Measurements from ENCODE around the gene CLCN6.

Gene CLCN6

GRCh38 chr1:11831945-11832725 lies 26.1 kb downstream of the CLCN6 start:
- Histone ChIP-seq H2AFZ (ENCODE audit: low read depth) (no peak overlapping the region), H3K27ac (no peak overlapping the region), H3K79me2 (ENCODE audit: insufficient read depth, low read depth) (no peaks in the 10 kb centered on the region), H3K4me3 (IDR thresholded peaks at IDR 0.05; ENCODE audit: insufficient read depth, low read depth, low read length) (no peak overlapping the region), H3K4me2 (no peak overlapping the region), H3K36me3 (ENCODE audit: insufficient read depth) (no peaks in the 10 kb centered on the region), H4K20me1 (ENCODE audit: insufficient read depth) (no peaks in the 10 kb centered on the region), H3K4me1 (ENCODE audit: low read depth, poor library complexity, severe bottlenecking) (no peaks in the 10 kb centered on the region), H3K27me3 (ENCODE audit: insufficient read depth, low read depth) (no peaks in the 10 kb centered on the region), H3K9ac (no peak overlapping the region)
- TF ChIP-seq CTCF (conservative IDR thresholded peaks at IDR 0.05; ENCODE audit: low read depth, low read length), result no peak

DNA sequence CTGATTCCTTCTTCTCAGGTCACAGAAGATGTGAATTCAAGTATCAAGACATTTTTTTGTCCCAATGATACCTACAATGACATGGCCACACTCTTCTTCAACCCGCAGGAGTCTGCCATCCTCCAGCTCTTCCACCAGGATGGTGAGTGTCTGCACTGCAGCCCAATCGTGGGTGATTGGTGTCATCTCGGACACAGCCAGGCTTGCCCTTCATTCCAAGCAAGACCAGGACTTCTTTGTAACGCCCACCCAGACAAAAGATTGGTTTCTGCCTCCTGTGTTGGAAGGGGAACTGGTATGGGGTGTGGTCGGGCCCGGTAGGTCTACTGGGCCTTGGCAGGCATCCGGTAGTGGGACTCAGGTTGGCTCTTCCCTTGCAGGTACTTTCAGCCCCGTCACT lies 27.5 kb downstream of the CLCN6 start:
- Histone ChIP-seq H3K27ac (no peak overlapping the region), H3K27me3 (ENCODE audit: insufficient read depth, low read depth) (no peaks in the 10 kb centered on the region), H3K4me2 (no peak overlapping the region), H3K4me1 (ENCODE audit: low read depth, poor library complexity, severe bottlenecking) (no peaks in the 10 kb centered on the region), H3K4me3 (IDR thresholded peaks at IDR 0.05; ENCODE audit: insufficient read depth, low read depth, low read length) (no peak overlapping the region), H2AFZ (ENCODE audit: low read depth) (no peak overlapping the region), H3K9ac (no peak overlapping the region), H4K20me1 (ENCODE audit: insufficient read depth) (no peaks in the 10 kb centered on the region), H3K79me2 (ENCODE audit: insufficient read depth, low read depth) (no peaks in the 10 kb centered on the region), H3K36me3 (ENCODE audit: insufficient read depth) (no peaks in the 10 kb centered on the region)
- TF ChIP-seq CTCF (conservative IDR thresholded peaks at IDR 0.05; ENCODE audit: low read depth, low read length), result no peak

DNA sequence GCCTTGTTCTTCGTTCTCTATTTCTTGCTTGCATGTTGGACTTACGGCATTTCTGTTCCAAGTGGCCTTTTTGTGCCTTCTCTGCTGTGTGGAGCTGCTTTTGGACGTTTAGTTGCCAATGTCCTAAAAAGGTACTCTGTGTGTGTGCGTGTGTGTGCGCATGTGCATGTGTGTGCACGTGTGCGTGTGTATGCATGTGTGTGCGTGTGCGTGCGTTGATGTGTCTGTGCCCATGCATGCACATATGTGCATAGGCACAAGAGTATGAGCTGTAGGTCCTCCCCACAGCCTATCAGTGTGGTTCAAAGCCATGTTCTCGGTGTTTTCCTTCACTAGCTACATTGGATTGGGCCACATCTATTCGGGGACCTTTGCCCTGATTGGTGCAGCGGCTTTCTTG lies 27.9 kb downstream of the CLCN6 start:
- H3K4me2 ChIP-seq, result no peak overlapping the region
- no peaks in the 10 kb centered on the region for H4K20me1 ChIP-seq (ENCODE audit: insufficient read depth)
- no peaks in the 10 kb centered on the region for H3K27me3 ChIP-seq (ENCODE audit: insufficient read depth, low read depth)
- H3K4me1 ChIP-seq (ENCODE audit: low read depth, poor library complexity, severe bottlenecking), result no peaks in the 10 kb centered on the region
- no peaks in the 10 kb centered on the region for H3K36me3 ChIP-seq (ENCODE audit: insufficient read depth)
- H2AFZ ChIP-seq (ENCODE audit: low read depth), result no peak overlapping the region
- no peak for TF ChIP-seq CTCF (conservative IDR thresholded peaks at IDR 0.05; ENCODE audit: low read depth, low read length)
- H3K9ac ChIP-seq, result no peak overlapping the region
- H3K4me3 ChIP-seq (IDR thresholded peaks at IDR 0.05; ENCODE audit: insufficient read depth, low read depth, low read length), result no peak overlapping the region
- no peak overlapping the region for H3K27ac ChIP-seq
- H3K79me2 ChIP-seq (ENCODE audit: insufficient read depth, low read depth), result no peaks in the 10 kb centered on the region

DNA sequence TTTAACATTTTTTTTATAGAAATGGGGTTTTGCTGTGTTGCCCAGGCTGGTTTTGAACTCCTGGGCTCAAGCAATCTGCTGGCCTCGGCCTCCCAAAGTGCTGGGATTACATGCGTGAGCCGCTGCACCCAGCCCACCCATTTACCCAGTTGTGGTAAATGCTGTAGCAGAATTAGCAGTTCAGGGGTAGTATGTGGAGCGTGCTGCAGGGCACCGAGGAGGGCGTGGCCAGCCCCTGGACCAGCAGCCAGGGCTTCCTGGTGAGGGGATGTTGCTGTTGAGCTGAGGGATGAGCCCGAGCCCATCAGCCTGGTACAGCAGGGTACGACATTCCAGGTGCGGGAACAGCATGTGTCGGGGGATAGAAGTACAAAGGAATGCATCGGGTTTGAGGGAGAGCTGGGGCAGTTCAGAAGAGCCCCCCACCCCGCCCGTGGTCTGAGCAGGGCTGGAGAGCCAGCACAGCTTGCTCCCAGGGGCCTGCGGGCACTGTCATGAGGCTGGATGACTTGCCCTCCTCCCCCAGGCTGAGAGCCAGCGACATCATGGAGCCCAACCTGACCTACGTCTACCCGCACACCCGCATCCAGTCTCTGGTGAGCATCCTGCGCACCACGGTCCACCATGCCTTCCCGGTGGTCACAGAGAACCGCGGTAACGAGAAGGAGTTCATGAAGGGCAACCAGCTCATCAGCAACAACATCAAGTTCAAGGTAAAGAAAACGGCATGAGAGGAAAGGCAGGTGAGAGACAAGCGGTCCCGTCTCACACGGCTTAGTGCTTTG lies 29.6 kb downstream of the CLCN6 start:
- Histone ChIP-seq H3K27ac (no peak overlapping the region), H3K9ac (no peak overlapping the region), H4K20me1 (ENCODE audit: insufficient read depth) (no peaks in the 10 kb centered on the region), H3K4me3 (IDR thresholded peaks at IDR 0.05; ENCODE audit: insufficient read depth, low read depth, low read length) (no peak overlapping the region), H3K36me3 (ENCODE audit: insufficient read depth) (no peaks in the 10 kb centered on the region), H3K27me3 (ENCODE audit: insufficient read depth, low read depth) (no peaks in the 10 kb centered on the region), H3K4me1 (ENCODE audit: low read depth, poor library complexity, severe bottlenecking) (no peaks in the 10 kb centered on the region), H3K4me2 (no peak overlapping the region), H3K79me2 (ENCODE audit: insufficient read depth, low read depth) (no peaks in the 10 kb centered on the region), H2AFZ (ENCODE audit: low read depth) (no peak overlapping the region)
- TF ChIP-seq CTCF (conservative IDR thresholded peaks at IDR 0.05; ENCODE audit: low read depth, low read length), result no peak

All from KMS-11 (cell line).